Natural killer cell (primary cell): ENCODE measurements around the gene OXTR. TPM values are rescaled to one million over a fixed set of nuclear protein-coding genes. Genes with fewer than 3 reads are reported as not detected.

ENCODE experiments used
- ATAC-seq, 3 donors: fragments of 150-1000 bp in 2 of 3; fragments of 200-7000 bp in 1 of 3; cut with Tn5 transposase; 1 replicate in 1 of 3; 2 replicates in 2 of 3; pipeline ENCODE4 v1.10.0; 2021; ENCODE audit warnings: mild to moderate bottlenecking in 2 of 3, moderate library complexity in 2 of 3
- DNase-seq, 2 donors: peaks; one replicate each; pipeline versions ENCODE4 v3.0.0 to v3.0.0-alpha.2; 2013 to 2021; ENCODE audit warnings: mixed read lengths in 1 of 2
- H3K27ac ChIP-seq: one replicate; pipeline ENCODE4 v1.5.1; 2013; ENCODE audit warnings: mild to moderate bottlenecking, low read length
- H3K27me3 ChIP-seq: one replicate; pipeline ENCODE4 v1.6.1; 2013; ENCODE audit warnings: low read length; ENCODE audit not compliant: control insufficient read depth, insufficient read depth
- H3K36me3 ChIP-seq: one replicate; pipeline ENCODE4 v1.6.1; 2013; ENCODE audit warnings: low read length; ENCODE audit not compliant: control insufficient read depth, insufficient read depth
- H3K4me1 ChIP-seq: one replicate; pipeline ENCODE4 v1.6.1; 2013; ENCODE audit warnings: low read length; ENCODE audit not compliant: control insufficient read depth, insufficient read depth
- H3K4me3 ChIP-seq: one replicate; pipeline ENCODE4 v1.5.1; 2013; ENCODE audit warnings: low read length
- H3K9me3 ChIP-seq: one replicate; pipeline ENCODE4 v1.6.1; 2013; ENCODE audit warnings: low read length; ENCODE audit not compliant: control insufficient read depth, insufficient read depth
- H3K27ac Mint-ChIP-seq, 2 donors: one replicate each; pipeline ENCODE4 v1.8.0; 2022; ENCODE audit warnings: mild to moderate bottlenecking in 2 of 2, mixed read lengths in 2 of 2, moderate library complexity in 1 of 2
- H3K27me3 Mint-ChIP-seq, 2 donors: one replicate each; pipeline ENCODE4 v1.8.0; 2022; ENCODE audit warnings: low read depth in 2 of 2, mixed read lengths in 2 of 2
- H3K36me3 Mint-ChIP-seq: one replicate; pipeline ENCODE4 v1.8.0; 2022; ENCODE audit warnings: mixed read lengths
- H3K4me1 Mint-ChIP-seq, 2 donors: one replicate each; pipeline ENCODE4 v1.8.0; 2022; ENCODE audit warnings: mixed read lengths in 2 of 2
- H3K4me3 Mint-ChIP-seq: one replicate; pipeline ENCODE4 v1.8.0; 2022; ENCODE audit warnings: mild to moderate bottlenecking, moderate library complexity, mixed read lengths
- H3K9me3 Mint-ChIP-seq, 2 donors: one replicate each; pipeline ENCODE4 v1.8.0; 2022; ENCODE audit warnings: mixed read lengths in 2 of 2
- CTCF ChIP-seq: fragments of 200-600 bp; IDR thresholded peaks from one replicate; pipeline ENCODE4 v1.8.0; 2022; ENCODE audit warnings: antibody characterized with exemption
- WGBS: methylation state at CpG from one replicate; pipeline ENCODE4 v1.1.7; 2013; ENCODE audit warnings: missing lambda C conversion rate; ENCODE audit not compliant: insufficient coverage; 5-methylcytosine and 5-hydroxymethylcytosine counted together
- intact Hi-C: fragments of 100-400 bp; cut with micrococcal nuclease; formaldehyde crosslinking; loops from one replicate; pipeline ENCODE4 v1.14.2; 2022
- total RNA-seq, 4 donors: library from RNA; stranded (reverse); fragments of 120-200 nt in 1 of 4; gene quantifications; one replicate each; pipeline versions ENCODE4 v1.2.3 to v1.2.4, GENCODE V29; 2013 to 2022

OXTR gene
- total RNA-seq, 3 donors from 2014 or later (not counting 1 experiment from before 2014, with no cell fraction given) = 0.14 to 0.33 (median 0.16) TPM

DNA sequence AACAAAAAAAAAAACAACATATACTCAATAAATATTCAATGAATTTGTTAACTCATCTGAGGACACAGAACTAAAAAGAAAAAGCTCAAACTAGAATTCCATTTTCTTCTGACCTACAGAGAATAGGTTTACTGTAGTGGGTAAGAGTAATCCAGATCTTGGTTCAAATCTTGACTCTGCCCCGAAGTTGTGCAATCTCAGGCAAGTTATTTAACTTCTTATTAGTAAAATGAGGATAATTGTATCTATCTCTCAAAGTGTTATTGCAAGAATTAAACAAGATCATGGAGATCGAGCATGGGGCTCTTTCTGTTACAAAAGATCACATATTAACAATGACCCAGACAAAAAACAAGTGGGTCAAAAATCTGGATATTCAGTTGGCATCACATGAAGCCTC, 41.1 kb upstream of the OXTR start:
- Mint-ChIP-seq H3K4me3 (no peak overlapping the region), H3K36me3 (no peaks in the 10 kb centered on the region), H3K27me3 (no peaks in the 10 kb centered on the region), H3K9me3 (peaks cover 0 to 3% of the 10 kb centered on the region in 2 donors), H3K4me1 (no peaks in the 10 kb centered on the region), H3K27ac (no peak overlapping the region)
- Histone ChIP-seq H3K27me3 (no peaks in the 10 kb centered on the region), H3K36me3 (no peaks in the 10 kb centered on the region), H3K27ac (no peak overlapping the region), H3K9me3 (no peaks in the 10 kb centered on the region), H3K4me3 (no peak overlapping the region), H3K4me1 (no peaks in the 10 kb centered on the region)
- ATAC-seq (no peak), DNase-seq (no peak)
- no peak for TF ChIP-seq CTCF
- intact Hi-C loops = no loop called here
- WGBS = 86% methylated on average over 1 of the region's 2 CpGs

GRCh38 chr3:8805774-8806173, 36.4 kb upstream of the OXTR start:
- no peaks in the 10 kb centered on the region for H3K36me3 ChIP-seq
- H3K27ac ChIP-seq = no peak overlapping the region
- intact Hi-C loops = no loop called here
- no peak for TF ChIP-seq CTCF
- Mint-ChIP-seq H3K4me3 (no peak overlapping the region), H3K27me3 (no peaks in the 10 kb centered on the region), H3K9me3 (peaks cover under 1% of the 10 kb centered on the region in 2 donors), H3K27ac (no peak overlapping the region), H3K4me1 (no peaks in the 10 kb centered on the region), H3K36me3 (no peaks in the 10 kb centered on the region)
- H3K9me3 ChIP-seq = no peaks in the 10 kb centered on the region
- no peaks in the 10 kb centered on the region for H3K4me1 ChIP-seq
- no peak for ATAC-seq
- no peaks in the 10 kb centered on the region for H3K27me3 ChIP-seq
- no peak for DNase-seq
- no peak overlapping the region for H3K4me3 ChIP-seq
- WGBS = 100% methylated on average over 1 of the region's 2 CpGs

DNA sequence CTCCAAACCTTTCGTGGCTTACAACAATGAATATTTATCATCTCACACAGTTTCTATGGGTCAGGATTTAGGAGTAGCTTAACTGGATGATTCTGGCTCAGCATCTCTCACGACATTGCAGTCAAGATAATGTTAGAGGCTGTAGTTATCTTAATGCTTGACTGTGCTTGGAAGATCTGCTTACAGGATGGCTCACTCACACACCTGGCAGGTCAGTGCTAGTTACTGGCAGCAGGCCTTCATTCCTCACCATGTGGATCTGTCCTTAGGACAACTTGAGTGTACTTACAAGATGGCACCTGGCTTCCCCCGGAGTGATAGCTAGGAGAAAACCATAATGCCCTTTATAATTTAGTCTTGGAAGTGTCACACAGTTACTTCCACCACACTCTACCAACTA, 32.8 kb upstream of the OXTR start:
- no peaks in the 10 kb centered on the region for H3K36me3 Mint-ChIP-seq
- no peaks in the 10 kb centered on the region for H3K36me3 ChIP-seq

More for the DNA sequence above, 32.8 kb upstream of the OXTR start:
- no peak for TF ChIP-seq CTCF
- DNase-seq = no peak
- intact Hi-C loops = no loop called here
- ATAC-seq = no peak
- Mint-ChIP-seq H3K4me1 (no peaks in the 10 kb centered on the region), H3K9me3 (peaks cover 6 to 7% of the 10 kb centered on the region in 2 donors), H3K27me3 (peaks cover 0 to 3% of the 10 kb centered on the region in 2 donors), H3K27ac (no peak overlapping the region), H3K4me3 (no peak overlapping the region)
- Histone ChIP-seq H3K27ac (no peak overlapping the region), H3K4me1 (no peaks in the 10 kb centered on the region), H3K4me3 (no peak overlapping the region), H3K27me3 (peaks cover 2% of the 10 kb centered on the region), H3K9me3 (peaks cover 5% of the 10 kb centered on the region)
- WGBS = 91% methylated on average over 2 of the region's 3 CpGs
